ENCODE data around the gene SLC24A3.

SLC24A3 gene

GRCh38 chr20:19619904-19620430, 407.5 kb downstream of the SLC24A3 start:
- no peak overlapping the region for H2AFZ ChIP-seq (ENCODE audit: insufficient read depth, low read length, poor library complexity)
- no peak for DNase-seq
- H2BK120ac ChIP-seq (ENCODE audit: insufficient read depth, low read length, poor library complexity) = no peak overlapping the region
- no peaks in the 10 kb centered on the region for H3K79me2 ChIP-seq (ENCODE audit: control insufficient read depth, insufficient read depth, low read length, poor library complexity)
- H2BK5ac ChIP-seq (ENCODE audit: low read depth, low read length, poor library complexity) = no peak overlapping the region
- H2AK5ac ChIP-seq (ENCODE audit: low read length) = no peak overlapping the region
- H3K27ac ChIP-seq (ENCODE audit: low read depth, low read length) = no peak overlapping the region
- no peak overlapping the region for H3K4ac ChIP-seq (ENCODE audit: low read depth, low read length)
- H3K9ac ChIP-seq (ENCODE audit: low read length) = no peak overlapping the region
- H3K23ac ChIP-seq (ENCODE audit: low read length) = no peak overlapping the region
- no peak overlapping the region for H4K12ac ChIP-seq (ENCODE audit: low read depth, low read length)
- H3K18ac ChIP-seq (ENCODE audit: low read length) = no peak overlapping the region
- H3K9me3 ChIP-seq (ENCODE audit: insufficient read depth, low read depth, low read length) = peaks cover 2% of the 10 kb centered on the region
- no peak overlapping the region for H4K8ac ChIP-seq (ENCODE audit: low read depth, low read length)
- no CpG with 5 or more reads among the region's 2 CpGs for WGBS (ENCODE audit: extremely low coverage, insufficient coverage, insufficient read length)
- H3K27me3 ChIP-seq (ENCODE audit: insufficient read depth, low read length) = no peaks in the 10 kb centered on the region
- H3K79me1 ChIP-seq (ENCODE audit: low read length) = no peaks in the 10 kb centered on the region
- no peaks in the 10 kb centered on the region for H3K4me1 ChIP-seq (ENCODE audit: control insufficient read depth in 1 of 2, insufficient read depth in 2 of 2, low read length in 2 of 2)
- H3K14ac ChIP-seq (ENCODE audit: low read length) = no peak overlapping the region
- no peak overlapping the region for H3K4me3 ChIP-seq (ENCODE audit: low read depth, low read length)
- no peaks in the 10 kb centered on the region for H3K36me3 ChIP-seq (ENCODE audit: control insufficient read depth in 1 of 2, insufficient read depth in 2 of 2, low read length in 2 of 2)
- H2BK12ac ChIP-seq (ENCODE audit: low read length) = no peak overlapping the region
- no peak overlapping the region for H3K4me2 ChIP-seq (ENCODE audit: low read length)
- H4K91ac ChIP-seq (ENCODE audit: low read depth, low read length) = no peak overlapping the region

GRCh38 chr20:19620446-19620845, 408.0 kb downstream of the SLC24A3 start:
- Histone ChIP-seq H3K4me2 (ENCODE audit: low read length) (no peak overlapping the region), H3K36me3 (ENCODE audit: control insufficient read depth in 1 of 2, insufficient read depth in 2 of 2, low read length in 2 of 2) (no peaks in the 10 kb centered on the region), H3K14ac (ENCODE audit: low read length) (no peak overlapping the region), H4K91ac (ENCODE audit: low read depth, low read length) (no peak overlapping the region), H3K27ac (ENCODE audit: low read depth, low read length) (no peak overlapping the region), H3K9me3 (ENCODE audit: insufficient read depth, low read depth, low read length) (peaks cover 2% of the 10 kb centered on the region), H2BK120ac (ENCODE audit: insufficient read depth, low read length, poor library complexity) (no peak overlapping the region), H3K4ac (ENCODE audit: low read depth, low read length) (no peak overlapping the region), H4K12ac (ENCODE audit: low read depth, low read length) (no peak overlapping the region), H2AK5ac (ENCODE audit: low read length) (no peak overlapping the region), H4K8ac (ENCODE audit: low read depth, low read length) (no peak overlapping the region), H3K79me2 (ENCODE audit: control insufficient read depth, insufficient read depth, low read length, poor library complexity) (no peaks in the 10 kb centered on the region), H2BK5ac (ENCODE audit: low read depth, low read length, poor library complexity) (no peak overlapping the region), H3K4me3 (ENCODE audit: low read depth, low read length) (no peak overlapping the region), H3K4me1 (ENCODE audit: control insufficient read depth in 1 of 2, insufficient read depth in 2 of 2, low read length in 2 of 2) (no peaks in the 10 kb centered on the region), H3K18ac (ENCODE audit: low read length) (no peak overlapping the region), H3K9ac (ENCODE audit: low read length) (no peak overlapping the region), H3K79me1 (ENCODE audit: low read length) (no peaks in the 10 kb centered on the region), H3K27me3 (ENCODE audit: insufficient read depth, low read length) (no peaks in the 10 kb centered on the region), H3K23ac (ENCODE audit: low read length) (no peak overlapping the region), H2BK12ac (ENCODE audit: low read length) (no peak overlapping the region), H2AFZ (ENCODE audit: insufficient read depth, low read length, poor library complexity) (no peak overlapping the region)
- no CpG with 5 or more reads among the region's 2 CpGs for WGBS (ENCODE audit: extremely low coverage, insufficient coverage, insufficient read length)
- DNase-seq = no peak

- no CpG with 5 or more reads among the region's 1 CpG for WGBS (ENCODE audit: extremely low coverage, insufficient coverage, insufficient read length)
- Histone ChIP-seq H3K4me2 (ENCODE audit: low read length) (no peak overlapping the region), H2AK5ac (ENCODE audit: low read length) (no peak overlapping the region)
Observed at GRCh38 chr20:19621072-19621471, 408.6 kb downstream of the SLC24A3 start.

GRCh38 chr20:19624221-19624965, 412.0 kb downstream of the SLC24A3 start:
- H3K4me1 ChIP-seq (ENCODE audit: control insufficient read depth in 1 of 2, insufficient read depth in 2 of 2, low read length in 2 of 2) = no peaks in the 10 kb centered on the region
- no peaks in the 10 kb centered on the region for H3K79me1 ChIP-seq (ENCODE audit: low read length)
- H2AFZ ChIP-seq (ENCODE audit: insufficient read depth, low read length, poor library complexity) = no peak overlapping the region
- H3K18ac ChIP-seq (ENCODE audit: low read length) = no peak overlapping the region
- no peak overlapping the region for H3K27ac ChIP-seq (ENCODE audit: low read depth, low read length)
- no peak overlapping the region for H4K8ac ChIP-seq (ENCODE audit: low read depth, low read length)
- no CpG with 5 or more reads among the region's 3 CpGs for WGBS (ENCODE audit: extremely low coverage, insufficient coverage, insufficient read length)
- H3K9ac ChIP-seq (ENCODE audit: low read length) = no peak overlapping the region
- no peak overlapping the region for H3K4me2 ChIP-seq (ENCODE audit: low read length)
- no peak overlapping the region for H3K4me3 ChIP-seq (ENCODE audit: low read depth, low read length)
- H2AK5ac ChIP-seq (ENCODE audit: low read length) = no peak overlapping the region
- H3K14ac ChIP-seq (ENCODE audit: low read length) = no peak overlapping the region
- no peak overlapping the region for H3K4ac ChIP-seq (ENCODE audit: low read depth, low read length)
- no peak overlapping the region for H4K91ac ChIP-seq (ENCODE audit: low read depth, low read length)
- no peak overlapping the region for H2BK12ac ChIP-seq (ENCODE audit: low read length)
- H3K23ac ChIP-seq (ENCODE audit: low read length) = no peak overlapping the region
- H2BK5ac ChIP-seq (ENCODE audit: low read depth, low read length, poor library complexity) = no peak overlapping the region
- H3K27me3 ChIP-seq (ENCODE audit: insufficient read depth, low read length) = no peaks in the 10 kb centered on the region
- H3K79me2 ChIP-seq (ENCODE audit: control insufficient read depth, insufficient read depth, low read length, poor library complexity) = no peaks in the 10 kb centered on the region
- no peak overlapping the region for H2BK120ac ChIP-seq (ENCODE audit: insufficient read depth, low read length, poor library complexity)
- no peak overlapping the region for H4K12ac ChIP-seq (ENCODE audit: low read depth, low read length)
- no peaks in the 10 kb centered on the region for H3K9me3 ChIP-seq (ENCODE audit: insufficient read depth, low read depth, low read length)
- no peak for DNase-seq
- H3K36me3 ChIP-seq (ENCODE audit: control insufficient read depth in 1 of 2, insufficient read depth in 2 of 2, low read length in 2 of 2) = no peaks in the 10 kb centered on the region

More at GRCh38 chr20:19621072-19621471, 408.6 kb downstream of the SLC24A3 start:
- no peak overlapping the region for H3K14ac ChIP-seq (ENCODE audit: low read length)
- H3K9me3 ChIP-seq (ENCODE audit: insufficient read depth, low read depth, low read length) = peaks cover 1% of the 10 kb centered on the region
- no peak overlapping the region for H3K18ac ChIP-seq (ENCODE audit: low read length)
- no peaks in the 10 kb centered on the region for H3K79me2 ChIP-seq (ENCODE audit: control insufficient read depth, insufficient read depth, low read length, poor library complexity)
- no peak overlapping the region for H3K4ac ChIP-seq (ENCODE audit: low read depth, low read length)
- no peak overlapping the region for H2BK120ac ChIP-seq (ENCODE audit: insufficient read depth, low read length, poor library complexity)
- H3K27ac ChIP-seq (ENCODE audit: low read depth, low read length) = no peak overlapping the region
- no peak for DNase-seq
- no peak overlapping the region for H4K91ac ChIP-seq (ENCODE audit: low read depth, low read length)
- H3K9ac ChIP-seq (ENCODE audit: low read length) = no peak overlapping the region
- no peaks in the 10 kb centered on the region for H3K27me3 ChIP-seq (ENCODE audit: insufficient read depth, low read length)
- no peak overlapping the region for H3K4me3 ChIP-seq (ENCODE audit: low read depth, low read length)
- H3K4me1 ChIP-seq (ENCODE audit: control insufficient read depth in 1 of 2, insufficient read depth in 2 of 2, low read length in 2 of 2) = no peaks in the 10 kb centered on the region
- no peak overlapping the region for H4K12ac ChIP-seq (ENCODE audit: low read depth, low read length)
- H3K36me3 ChIP-seq (ENCODE audit: control insufficient read depth in 1 of 2, insufficient read depth in 2 of 2, low read length in 2 of 2) = no peaks in the 10 kb centered on the region
- H3K23ac ChIP-seq (ENCODE audit: low read length) = no peak overlapping the region
- no peak overlapping the region for H4K8ac ChIP-seq (ENCODE audit: low read depth, low read length)
- no peak overlapping the region for H2AFZ ChIP-seq (ENCODE audit: insufficient read depth, low read length, poor library complexity)
- no peak overlapping the region for H2BK12ac ChIP-seq (ENCODE audit: low read length)
- H2BK5ac ChIP-seq (ENCODE audit: low read depth, low read length, poor library complexity) = no peak overlapping the region
- H3K79me1 ChIP-seq (ENCODE audit: low read length) = no peaks in the 10 kb centered on the region
